ENCODE measurements around the gene RBPJL. TPM values are rescaled to one million over a fixed set of nuclear protein-coding genes. Genes with fewer than 3 reads are reported as not detected.

Gene RBPJL
- total and polyA plus RNA-seq, 2 of the 13 experiments (the other 11 are each of a cell fraction or from before 2014, with no cell fraction given), result not detected

DNA sequence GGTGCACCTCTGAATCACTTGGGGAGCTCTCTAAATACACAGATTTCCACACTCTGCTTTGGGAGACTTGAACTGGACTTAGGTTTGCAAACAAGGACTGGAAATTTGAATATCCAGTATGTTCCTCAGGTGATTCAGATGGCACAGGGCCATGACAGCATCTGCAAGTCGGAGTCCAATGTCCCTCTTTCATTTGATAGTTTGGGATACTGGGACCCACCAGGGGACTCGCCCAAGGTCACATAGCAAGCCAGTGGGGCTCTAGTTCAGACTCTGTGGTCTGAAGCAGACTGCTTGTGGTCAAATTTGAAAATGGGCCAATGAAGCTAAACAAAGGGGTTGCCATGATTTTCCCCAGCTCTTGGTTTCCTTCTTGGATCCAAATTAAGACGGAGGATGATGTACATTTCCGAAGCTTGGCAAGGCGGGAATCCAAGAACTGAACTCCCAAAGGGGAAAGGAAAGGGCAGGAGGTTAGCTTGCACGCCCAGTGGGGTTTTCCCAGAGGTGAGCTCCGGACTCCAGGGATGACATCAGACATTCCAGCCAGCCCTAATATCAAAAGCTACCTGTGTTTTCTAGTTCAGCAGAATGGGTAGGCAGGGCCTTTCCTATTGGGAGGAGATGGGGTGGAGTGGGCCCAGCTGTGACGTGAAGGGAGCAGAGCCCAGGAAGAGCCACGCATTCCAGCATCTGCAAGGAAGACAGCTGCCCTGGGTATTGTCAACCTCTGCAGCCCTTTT lies 52.9 kb downstream of the RBPJL start (continued):
- TF ChIP-seq ZNF264 (CRISPR knock-in tag; IDR thresholded peaks at IDR 0.05), result 0 out of 2 replicates have a peak, but pooled peaks have one; percentile 17
- TF ChIP-seq NFE2 (CRISPR knock-in tag; IDR thresholded peaks at IDR 0.05), result no peak
- TF ChIP-seq HNF4A (CRISPR knock-in tag; IDR thresholded peaks at IDR 0.05), result no peak; the same call in none of the 2 replicates
- no peak for TF ChIP-seq PCBP1 (IDR thresholded peaks at IDR 0.05; ENCODE audit: borderline replicate concordance, low read depth, low read length)
- TF ChIP-seq SOX13 (IDR thresholded peaks at IDR 0.05), result no peak
- no peak; a peak in 1 of 4 replicates for TF ChIP-seq SOX13 (CRISPR knock-in tag; conservative IDR thresholded peaks at IDR 0.05 in 1 of 2, IDR thresholded peaks at IDR 0.05 in 1 of 2)
- TF ChIP-seq ZFX (CRISPR knock-in tag; IDR thresholded peaks at IDR 0.05; ENCODE audit: low read depth), result no peak
- TF ChIP-seq ZNF292 (CRISPR knock-in tag; IDR thresholded peaks at IDR 0.05; ENCODE audit: borderline replicate concordance, low read depth), result no peak
- TF ChIP-seq ZEB1 (IDR thresholded peaks at IDR 0.05; ENCODE audit: insufficient replicate concordance, low read depth), result peak; percentile 83
- no peak for TF ChIP-seq SCMH1 (CRISPR knock-in tag; IDR thresholded peaks at IDR 0.05; ENCODE audit: borderline replicate concordance)
- no peak for TF ChIP-seq ZNF589 (CRISPR knock-in tag; conservative IDR thresholded peaks at IDR 0.05)
- TF ChIP-seq MBD4 (IDR thresholded peaks at IDR 0.05; ENCODE audit: borderline replicate concordance, low read length), result no peak
- peak; percentile 32; the same call in 1 of the 2 replicates for TF ChIP-seq ZNF331 (CRISPR knock-in tag; IDR thresholded peaks at IDR 0.05)
- no peak for TF ChIP-seq REXO4 (CRISPR knock-in tag; IDR thresholded peaks at IDR 0.05; ENCODE audit: borderline replicate concordance)
- TF ChIP-seq SETDB1 (CRISPR knock-in tag; IDR thresholded peaks at IDR 0.05; ENCODE audit: borderline replicate concordance), result no peak
- no peak for TF ChIP-seq ADNP (CRISPR knock-in tag; IDR thresholded peaks at IDR 0.05)
- no peak for TF ChIP-seq TAF15 (IDR thresholded peaks at IDR 0.05; ENCODE audit: low read depth, low read length, poor library complexity, severe bottlenecking)
- no peak for TF ChIP-seq ZNF512B (CRISPR knock-in tag; IDR thresholded peaks at IDR 0.05; ENCODE audit: borderline replicate concordance)
- 0 out of 2 replicates have a peak, but pooled peaks have one; percentile 31 for TF ChIP-seq MZF1 (CRISPR knock-in tag; IDR thresholded peaks at IDR 0.05; ENCODE audit: borderline replicate concordance)
- TF ChIP-seq, protein P1, sequence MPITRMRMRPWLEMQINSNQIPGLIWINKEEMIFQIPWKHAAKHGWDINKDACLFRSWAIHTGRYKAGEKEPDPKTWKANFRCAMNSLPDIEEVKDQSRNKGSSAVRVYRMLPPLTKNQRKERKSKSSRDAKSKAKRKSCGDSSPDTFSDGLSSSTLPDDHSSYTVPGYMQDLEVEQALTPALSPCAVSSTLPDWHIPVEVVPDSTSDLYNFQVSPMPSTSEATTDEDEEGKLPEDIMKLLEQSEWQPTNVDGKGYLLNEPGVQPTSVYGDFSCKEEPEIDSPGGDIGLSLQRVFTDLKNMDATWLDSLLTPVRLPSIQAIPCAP (CRISPR knock-in tag; IDR thresholded peaks at IDR 0.05; ENCODE audit: low read depth), result no peak
- peak; percentile 31; the same call in 1 of the 2 replicates for TF ChIP-seq MED1 (CRISPR knock-in tag; IDR thresholded peaks at IDR 0.05)
- TF ChIP-seq ZNF841 (CRISPR knock-in tag; IDR thresholded peaks at IDR 0.05; ENCODE audit: borderline replicate concordance), result no peak
- TF ChIP-seq ZNF160 (CRISPR knock-in tag; IDR thresholded peaks at IDR 0.05), result 0 out of 2 replicates have a peak, but pooled peaks have one; percentile 19
- TF ChIP-seq, protein P2, sequence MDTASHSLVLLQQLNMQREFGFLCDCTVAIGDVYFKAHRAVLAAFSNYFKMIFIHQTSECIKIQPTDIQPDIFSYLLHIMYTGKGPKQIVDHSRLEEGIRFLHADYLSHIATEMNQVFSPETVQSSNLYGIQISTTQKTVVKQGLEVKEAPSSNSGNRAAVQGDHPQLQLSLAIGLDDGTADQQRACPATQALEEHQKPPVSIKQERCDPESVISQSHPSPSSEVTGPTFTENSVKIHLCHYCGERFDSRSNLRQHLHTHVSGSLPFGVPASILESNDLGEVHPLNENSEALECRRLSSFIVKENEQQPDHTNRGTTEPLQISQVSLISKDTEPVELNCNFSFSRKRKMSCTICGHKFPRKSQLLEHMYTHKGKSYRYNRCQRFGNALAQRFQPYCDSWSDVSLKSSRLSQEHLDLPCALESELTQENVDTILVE (CRISPR knock-in tag; IDR thresholded peaks at IDR 0.05), result no peak
- TF ChIP-seq PPARG (CRISPR knock-in tag; conservative IDR thresholded peaks at IDR 0.05), result 0 out of 2 replicates have a peak, but pooled peaks have one; percentile 14
- no peak for TF ChIP-seq TOE1 (CRISPR knock-in tag; IDR thresholded peaks at IDR 0.05)
- TF ChIP-seq ZNF510 (CRISPR knock-in tag; IDR thresholded peaks at IDR 0.05; ENCODE audit: low read depth), result no peak

Measured in HepG2 (cell line).